Cardiac fibroblast (primary cell): ENCODE measurements around the gene TEX51.

ENCODE experiments used
- DNase-seq, 2 donors: peaks; one replicate each; pipeline versions ENCODE4 v3.0.0 to v3.0.0-alpha.2; 2010; ENCODE audit warnings: low read depth in 2 of 2
- H3K4me3 ChIP-seq, 2 donors: replicated peaks in 1 of 2; 1 replicate in 1 of 2; 2 replicates in 1 of 2; pipeline ENCODE4 v1.5.1; 2011; ENCODE audit warnings: low read depth in 2 of 2, low read length in 2 of 2, mild to moderate bottlenecking in 2 of 2, moderate library complexity in 1 of 2
- CTCF ChIP-seq: IDR thresholded peaks from one replicate; pipeline ENCODE4 v1.5.1; 2011; ENCODE audit warnings: low read depth, mild to moderate bottlenecking, low read length, inconsistent platforms

Gene TEX51

GRCh38 chr2:126860385-126860784 lies 38.3 kb upstream of the TEX51 start:
- no peak for DNase-seq
- no peak overlapping the region for H3K4me3 ChIP-seq
- no peak for TF ChIP-seq CTCF

GRCh38 chr2:126862730-126863129 lies 36.0 kb upstream of the TEX51 start:
- DNase-seq: no peak
- TF ChIP-seq CTCF: no peak

GRCh38 chr2:126863336-126864015 lies 35.2 kb upstream of the TEX51 start:
- no peak for DNase-seq
- TF ChIP-seq CTCF: no peak

More at GRCh38 chr2:126862730-126863129, 36.0 kb upstream of the TEX51 start:
- H3K4me3 ChIP-seq: no peak overlapping the region

GRCh38 chr2:126864861-126865260 lies 33.8 kb upstream of the TEX51 start:
- no peak for DNase-seq
- peak; percentile 14 for TF ChIP-seq CTCF

More at GRCh38 chr2:126863336-126864015, 35.2 kb upstream of the TEX51 start:
- no peak overlapping the region for H3K4me3 ChIP-seq

GRCh38 chr2:126866451-126866850 lies 32.2 kb upstream of the TEX51 start:
- no peak for TF ChIP-seq CTCF
- DNase-seq: no peak
- no peak overlapping the region for H3K4me3 ChIP-seq

More at GRCh38 chr2:126864861-126865260, 33.8 kb upstream of the TEX51 start:
- no peak overlapping the region for H3K4me3 ChIP-seq

GRCh38 chr2:126874961-126875360 lies 23.7 kb upstream of the TEX51 start:
- no peak for DNase-seq

More at GRCh38 chr2:126874961-126875360, 23.7 kb upstream of the TEX51 start:
- no peak for TF ChIP-seq CTCF
- no peak overlapping the region for H3K4me3 ChIP-seq
